K562 (cell line): Measurements from ENCODE around the gene ICE2. TPM values are rescaled to one million over a fixed set of nuclear protein-coding genes. Genes with fewer than 3 reads are reported as not detected.

Experiments
- ARNT ChIP-seq, 2 experiments: fragments of 450-650 bp; IDR thresholded peaks; 2 replicates each; pipeline ENCODE4 v1.6.1; 2016; ENCODE audit warnings: mild to moderate bottlenecking in 1 of 2
- CTCF ChIP-seq, 3 experiments: IDR thresholded peaks in 2 of 3; conservative IDR thresholded peaks in 1 of 3; 2 replicates each; pipeline ENCODE4 v1.5.1; 2011 to 2012; ENCODE audit warnings: low read length in 3 of 3, mild to moderate bottlenecking in 3 of 3, control low read depth in 2 of 3, improper control_type of control experiment in 1 of 3, inconsistent platforms in 1 of 3, low read depth in 1 of 3, mixed read lengths in 1 of 3, moderate library complexity in 1 of 3; ENCODE audit not compliant: insufficient read depth in 2 of 3
- E2F6 ChIP-seq, 2 experiments: IDR thresholded peaks; 2 replicates each; pipeline ENCODE4 v1.6.1; 2011; ENCODE audit warnings: borderline replicate concordance in 1 of 2, control low read depth in 1 of 2, low read depth in 1 of 2, low read length in 1 of 2, mild to moderate bottlenecking in 1 of 2, mixed read lengths in 1 of 2, moderate library complexity in 1 of 2; ENCODE audit not compliant: insufficient read depth in 1 of 2, insufficient read length in 1 of 2, poor library complexity in 1 of 2, severe bottlenecking in 1 of 2; ENCODE audit errors: extremely low read depth in 1 of 2
- E2F8 ChIP-seq: fragments of 450-650 bp; IDR thresholded peaks from 2 replicates; pipeline ENCODE4 v1.7.1; 2018; ENCODE audit warnings: mild to moderate bottlenecking, low read depth; ENCODE audit not compliant: partially characterized antibody
- FOSL1 ChIP-seq: fragments of 200-800 bp; sonication (Bioruptor generic); conservative IDR thresholded peaks from 2 replicates; pipeline ENCODE4 v1.6.1; 2016; ENCODE audit warnings: missing genetic modification characterization, missing compliant biosample characterization
- MAFG ChIP-seq: fragments of 450-650 bp; conservative IDR thresholded peaks from 2 replicates; pipeline ENCODE4 v1.6.1; 2016; ENCODE audit warnings: missing genetic modification characterization, missing compliant biosample characterization
- MAZ ChIP-seq, 2 experiments: fragments of 450-650 bp in 1 of 2; sonication (generic) in 1 of 2; formaldehyde crosslinking; IDR thresholded peaks in 1 of 2; conservative IDR thresholded peaks in 1 of 2; 2 replicates each; pipeline versions ENCODE4 v1.4.0 to v1.5.0; 2020; ENCODE audit warnings: mild to moderate bottlenecking in 1 of 2, missing genetic modification reagents in 1 of 2
- MBD1 ChIP-seq: fragments of 250-450 bp; sonication (Bioruptor Pico); IDR thresholded peaks from 2 replicates; pipeline ENCODE4 v1.8.0; 2022; ENCODE audit warnings: inconsistent platforms
- NBN ChIP-seq: fragments of 450-650 bp; IDR thresholded peaks from 2 replicates; pipeline ENCODE4 v1.6.1; 2016; ENCODE audit warnings: low read depth, mild to moderate bottlenecking
- NCOA6 ChIP-seq: fragments of 450-650 bp; IDR thresholded peaks from 2 replicates; pipeline ENCODE4 v1.6.1; 2017; ENCODE audit warnings: mild to moderate bottlenecking
- SIRT6 ChIP-seq: IDR thresholded peaks from one replicate; pipeline ENCODE4 v1.6.1; 2012; ENCODE audit warnings: low read depth, mild to moderate bottlenecking, control low read depth, inconsistent platforms, low read length, moderate library complexity
- TCF15 ChIP-seq: fragments of 250-450 bp; sonication (Bioruptor Pico); IDR thresholded peaks from 2 replicates; pipeline ENCODE4 v1.8.0; 2022; ENCODE audit warnings: moderate library complexity, mild to moderate bottlenecking, inconsistent platforms
- THAP12 ChIP-seq: fragments of 250-450 bp; sonication (Bioruptor Pico); IDR thresholded peaks from 2 replicates; pipeline ENCODE4 v1.9.0; 2021; ENCODE audit warnings: mild to moderate bottlenecking, inconsistent platforms
- XRCC3 ChIP-seq: fragments of 450-650 bp; IDR thresholded peaks from 2 replicates; pipeline ENCODE4 v1.6.1; 2017; ENCODE audit warnings: mild to moderate bottlenecking, moderate library complexity
- ZNF444 ChIP-seq: fragments of 250-450 bp; sonication (Bioruptor Pico); IDR thresholded peaks from 2 replicates; pipeline ENCODE4 v1.4.0; 2020; ENCODE audit warnings: mild to moderate bottlenecking, moderate library complexity
- polyA plus RNA-seq, 8 experiments: library from polyadenylated mRNA; depleted of rRNA in 4 of 8; stranded (reverse) in 5 of 8; unstranded in 3 of 8; fragments of >200 nt; fragmentation: Nextera tagmentation in 2 of 8; fragmentation: Illumina TruSeq in 1 of 8; extraction: Ambion mirVana in 2 of 8; extraction: Trizol in 1 of 8; gene quantifications; 2 replicates each; pipeline versions ENCODE4 v1.2.1 to v1.2.3, GENCODE V29; 2011 to 2014; ENCODE audit warnings: inconsistent platforms in 1 of 8, missing spikeins in 1 of 8
- total RNA-seq, 7 experiments: library from RNA; depleted of rRNA in 6 of 7; stranded (reverse); fragments of >200 nt in 6 of 7; fragmentation: Illumina TruSeq in 2 of 7; extraction: Trizol in 2 of 7; gene quantifications; 2 replicates each; pipeline versions ENCODE4 v1.2.1 to v1.2.3, GENCODE V29; 2011 to 2021; ENCODE audit warnings: low replicate concordance in 1 of 7

Gene ICE2
- total and polyA plus RNA-seq, 9 of the 15 experiments (the other 6 are each of a cell fraction or from before 2014, with no cell fraction given) = 21.8 to 87.9 (median 58.1) TPM

- TF ChIP-seq TCF15 (CRISPR knock-in tag) (no peak), FOSL1 (tag) (peak; percentile 53), MAFG (no peak), MBD1 (CRISPR knock-in tag) (no peak), ARNT (IDR thresholded peaks at IDR 0.05) (no peak; a peak in 1 of 4 replicates), XRCC3 (no peak), E2F8 (peak; percentile 83), MAZ (CRISPR knock-in tag; conservative IDR thresholded peaks at IDR 0.05 in 1 of 2, IDR thresholded peaks at IDR 0.05 in 1 of 2) (peak; percentile 75 to 92), THAP12 (CRISPR knock-in tag) (peak; percentile 76; the same call in 1 of the 2 replicates), NCOA6 (no peak), NBN (peak; percentile 62), CTCF (IDR thresholded peaks at IDR 0.05 in 2 of 3, conservative IDR thresholded peaks at IDR 0.05 in 1 of 3; ENCODE audit: insufficient read depth in 2 of 3, low read depth in 1 of 3, low read length in 3 of 3) (peak in 1 of 3 experiments; percentile 12; a peak in 2 of 6 replicates), ZNF444 (CRISPR knock-in tag) (no peak), E2F6 (IDR thresholded peaks at IDR 0.05; ENCODE audit: borderline replicate concordance in 1 of 2, extremely low read depth in 1 of 2, insufficient read depth in 1 of 2, insufficient read length in 1 of 2, low read depth in 1 of 2, low read length in 1 of 2, poor library complexity in 1 of 2, severe bottlenecking in 1 of 2) (peak; percentile 87 to 88), SIRT6 (no peak)
These were observed at the start of gene ICE2 (continued) for GRCh38 chr15:60478566-60479360.
